ENCODE data around the gene KRT6C. TPM values are rescaled to one million over a fixed set of nuclear protein-coding genes. Genes with fewer than 3 reads are reported as not detected.

Gene KRT6C
- polyA plus RNA-seq, 1 of the 3 experiments (the other 2 are of a cell fraction), result not detected

- TF ChIP-seq REST (IDR thresholded peaks at IDR 0.05; ENCODE audit: low read depth, low read length), result no peak
- TF ChIP-seq USF2 (IDR thresholded peaks at IDR 0.05; ENCODE audit: borderline replicate concordance, low read depth, low read length), result no peak
- no peak for TF ChIP-seq NFIC (IDR thresholded peaks at IDR 0.05; ENCODE audit: borderline replicate concordance)
- TF ChIP-seq TCF12 (IDR thresholded peaks at IDR 0.05), result no peak
- TF ChIP-seq SMC3 (IDR thresholded peaks at IDR 0.05; ENCODE audit: low read depth, low read length), result no peak
- TF ChIP-seq GABPA (IDR thresholded peaks at IDR 0.05; ENCODE audit: low read depth), result no peak
- no peak for TF ChIP-seq MXI1 (IDR thresholded peaks at IDR 0.05; ENCODE audit: low read depth, low read length)
- TF ChIP-seq TAF1 (IDR thresholded peaks at IDR 0.05; ENCODE audit: borderline replicate concordance, low read depth, low read length), result no peak
- no peak for TF ChIP-seq IRF3 (IDR thresholded peaks at IDR 0.05; ENCODE audit: low read depth, low read length)
- no peak for TF ChIP-seq POLR2AphosphoS5 (IDR thresholded peaks at IDR 0.05; ENCODE audit: low read depth, low read length)
- TF ChIP-seq EP300 (IDR thresholded peaks at IDR 0.05; ENCODE audit: borderline replicate concordance in 1 of 2, low read depth in 1 of 2, low read length in 1 of 2), result no peak
- no peak for TF ChIP-seq FOXM1 (IDR thresholded peaks at IDR 0.05; ENCODE audit: low read depth)
- no peaks in the 10 kb centered on the region for H3K36me3 ChIP-seq (replicated peaks in 1 of 2; ENCODE audit: control insufficient read depth in 1 of 2, insufficient read depth in 2 of 2, low read length in 1 of 2)
- H3K9me3 ChIP-seq, result no peaks in the 10 kb centered on the region
- H3K9me2 ChIP-seq, result no peaks in the 10 kb centered on the region
- H3K4me1 ChIP-seq (ENCODE audit: control insufficient read depth in 1 of 2, insufficient read depth in 2 of 2, low read depth in 1 of 2, low read length in 1 of 2), result peaks cover 0 to 13% of the 10 kb centered on the region in 2 experiments; a peak in 2 of 4 replicates
- H3K27ac ChIP-seq (ENCODE audit: low read depth in 2 of 2, low read length in 1 of 2), result no peak overlapping the region
- peaks cover 31% of the 10 kb centered on the region for H3K27me3 ChIP-seq (ENCODE audit: insufficient read depth)
- no peak overlapping the region for H2AFZ ChIP-seq (ENCODE audit: low read depth)
- POLR2A ChIA-PET, result no interaction called here
- H3K9ac ChIP-seq, result no peak overlapping the region
- 0% methylated on average over 3 of the region's 3 CpGs for WGBS (ENCODE audit: low lambda C conversion rate)
- CTCF ChIA-PET, result interaction anchor here (2.8 kb wide), 1 partner anchor 439 kb away, joined by 6 read pairs; no protein-coding TSS in a partner anchor
- peaks cover 17% of the 10 kb centered on the region for H3F3A ChIP-seq (replicated peaks; ENCODE audit: insufficient read depth)
- H3K4me3 ChIP-seq (ENCODE audit: low read depth in 2 of 2, low read length in 1 of 2), result no peak overlapping the region
- no peak overlapping the region for H3K4me2 ChIP-seq
- no peaks in the 10 kb centered on the region for H3K79me2 ChIP-seq (ENCODE audit: insufficient read depth)
- no peaks in the 10 kb centered on the region for H4K20me1 ChIP-seq (ENCODE audit: insufficient read depth)
- DNase-seq, result no peak
These were observed 27.7 kb downstream of the KRT6C start for GRCh38 chr12:52445876-52446275.
